SU-DHL-6 (cell line): Measurements from ENCODE around the gene FAM83G.

Experiments used
- H2AFZ ChIP-seq: fragments of 200-600 bp; sonication (generic); 2 replicates; pipeline ENCODE4 v1.6.1; 2014; ENCODE audit warnings: low read depth, mild to moderate bottlenecking, moderate library complexity, mixed read lengths, antibody characterized with exemption, low read length; ENCODE audit not compliant: severe bottlenecking
- H3F3A ChIP-seq: fragments of 200-600 bp; shearing (Covaris generic); 2 replicates; pipeline ENCODE4 v1.6.0; 2016; ENCODE audit warnings: antibody characterized with exemption, mild to moderate bottlenecking; ENCODE audit not compliant: insufficient read depth
- H3K27ac ChIP-seq: fragments of 200-600 bp; sonication (generic); 2 replicates; pipeline ENCODE4 v1.5.1; 2016; ENCODE audit warnings: low read depth, mild to moderate bottlenecking, low read length, moderate library complexity, mixed read lengths
- H3K27me3 ChIP-seq: fragments of 200-600 bp; sonication (generic), shearing (Covaris generic); 2 replicates; pipeline ENCODE4 v1.6.0; 2014; ENCODE audit warnings: mild to moderate bottlenecking, low read length
- H3K36me3 ChIP-seq: fragments of 200-600 bp; sonication (generic); 2 replicates; pipeline ENCODE4 v1.6.1; 2014; ENCODE audit warnings: mild to moderate bottlenecking, low read length, mixed read lengths
- H3K4me2 ChIP-seq: fragments of 300-600, 200-600 bp; shearing (Covaris generic), sonication (generic); 2 replicates; pipeline ENCODE4 v1.6.0; 2014; ENCODE audit warnings: low read length, low read depth, mild to moderate bottlenecking; ENCODE audit not compliant: poor library complexity, severe bottlenecking
- H3K4me3 ChIP-seq: fragments of 200-600 bp; sonication (generic); 2 replicates; pipeline ENCODE4 v1.5.1; 2014; ENCODE audit warnings: antibody characterized with exemption, low read length, mild to moderate bottlenecking, mixed read lengths; ENCODE audit not compliant: insufficient read depth, poor library complexity, severe bottlenecking
- H3K79me2 ChIP-seq: fragments of 200-600 bp; sonication (generic); 2 replicates; pipeline ENCODE4 v1.6.1; 2014; ENCODE audit warnings: mild to moderate bottlenecking, low read length, moderate library complexity; ENCODE audit not compliant: insufficient read depth
- H3K9ac ChIP-seq: fragments of 200-600 bp; sonication (generic); 2 replicates; pipeline ENCODE4 v1.7.0; 2014; ENCODE audit warnings: mild to moderate bottlenecking, low read length
- H3K9me2 ChIP-seq: fragments of 200-600 bp; sonication (generic); replicated peaks from 2 replicates; pipeline ENCODE4 v1.6.1; 2014; ENCODE audit warnings: low read length; ENCODE audit not compliant: insufficient read depth
- H3K9me3 ChIP-seq: fragments of 200-600 bp; sonication (generic); 2 replicates; pipeline ENCODE4 v1.6.1; 2014; ENCODE audit warnings: low read length, mixed read lengths; ENCODE audit not compliant: insufficient read depth
- H4K20me1 ChIP-seq: fragments of 200-600 bp; sonication (generic); 2 replicates; pipeline ENCODE4 v1.6.1; 2014; ENCODE audit warnings: low read depth, mild to moderate bottlenecking, antibody characterized with exemption, low read length, moderate library complexity, mixed read lengths
- EZH2phosphoT487 ChIP-seq: fragments of 200-600 bp; sonication (generic), shearing (Covaris generic); conservative IDR thresholded peaks from 2 replicates; pipeline ENCODE4 v1.6.1; 2018; ENCODE audit warnings: mild to moderate bottlenecking, antibody characterized with exemption, low read length, moderate library complexity, mixed read lengths
- TF ChIP-seq, protein P1 (sequence below): fragments of 200-600 bp; sonication (generic); IDR thresholded peaks from one replicate; pipeline ENCODE4 v1.5.1; 2017; ENCODE audit warnings: antibody characterized with exemption, mild to moderate bottlenecking, low read length, moderate library complexity; ENCODE audit not compliant: insufficient read depth, poor library complexity, severe bottlenecking

The FAM83G gene

GRCh38 chr17:19014628-19015215, 10.2 kb upstream of the FAM83G start:
- Histone ChIP-seq H3K4me2 (no peak overlapping the region), H3K9ac (no peak overlapping the region), H3K79me2 (no peaks in the 10 kb centered on the region), H4K20me1 (no peaks in the 10 kb centered on the region), H3K36me3 (no peaks in the 10 kb centered on the region), H2AFZ (no peak overlapping the region), H3K27ac (no peak overlapping the region), H3K9me3 (no peaks in the 10 kb centered on the region), H3K4me3 (no peak overlapping the region), H3K9me2 (no peaks in the 10 kb centered on the region), H3F3A (peaks cover 7% of the 10 kb centered on the region; the same call in 1 of the 2 replicates), H3K27me3 (no peaks in the 10 kb centered on the region)
- TF ChIP-seq, protein P1, sequence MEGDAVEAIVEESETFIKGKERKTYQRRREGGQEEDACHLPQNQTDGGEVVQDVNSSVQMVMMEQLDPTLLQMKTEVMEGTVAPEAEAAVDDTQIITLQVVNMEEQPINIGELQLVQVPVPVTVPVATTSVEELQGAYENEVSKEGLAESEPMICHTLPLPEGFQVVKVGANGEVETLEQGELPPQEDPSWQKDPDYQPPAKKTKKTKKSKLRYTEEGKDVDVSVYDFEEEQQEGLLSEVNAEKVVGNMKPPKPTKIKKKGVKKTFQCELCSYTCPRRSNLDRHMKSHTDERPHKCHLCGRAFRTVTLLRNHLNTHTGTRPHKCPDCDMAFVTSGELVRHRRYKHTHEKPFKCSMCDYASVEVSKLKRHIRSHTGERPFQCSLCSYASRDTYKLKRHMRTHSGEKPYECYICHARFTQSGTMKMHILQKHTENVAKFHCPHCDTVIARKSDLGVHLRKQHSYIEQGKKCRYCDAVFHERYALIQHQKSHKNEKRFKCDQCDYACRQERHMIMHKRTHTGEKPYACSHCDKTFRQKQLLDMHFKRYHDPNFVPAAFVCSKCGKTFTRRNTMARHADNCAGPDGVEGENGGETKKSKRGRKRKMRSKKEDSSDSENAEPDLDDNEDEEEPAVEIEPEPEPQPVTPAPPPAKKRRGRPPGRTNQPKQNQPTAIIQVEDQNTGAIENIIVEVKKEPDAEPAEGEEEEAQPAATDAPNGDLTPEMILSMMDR = no peak
- no peak for TF ChIP-seq EZH2phosphoT487

DNA sequence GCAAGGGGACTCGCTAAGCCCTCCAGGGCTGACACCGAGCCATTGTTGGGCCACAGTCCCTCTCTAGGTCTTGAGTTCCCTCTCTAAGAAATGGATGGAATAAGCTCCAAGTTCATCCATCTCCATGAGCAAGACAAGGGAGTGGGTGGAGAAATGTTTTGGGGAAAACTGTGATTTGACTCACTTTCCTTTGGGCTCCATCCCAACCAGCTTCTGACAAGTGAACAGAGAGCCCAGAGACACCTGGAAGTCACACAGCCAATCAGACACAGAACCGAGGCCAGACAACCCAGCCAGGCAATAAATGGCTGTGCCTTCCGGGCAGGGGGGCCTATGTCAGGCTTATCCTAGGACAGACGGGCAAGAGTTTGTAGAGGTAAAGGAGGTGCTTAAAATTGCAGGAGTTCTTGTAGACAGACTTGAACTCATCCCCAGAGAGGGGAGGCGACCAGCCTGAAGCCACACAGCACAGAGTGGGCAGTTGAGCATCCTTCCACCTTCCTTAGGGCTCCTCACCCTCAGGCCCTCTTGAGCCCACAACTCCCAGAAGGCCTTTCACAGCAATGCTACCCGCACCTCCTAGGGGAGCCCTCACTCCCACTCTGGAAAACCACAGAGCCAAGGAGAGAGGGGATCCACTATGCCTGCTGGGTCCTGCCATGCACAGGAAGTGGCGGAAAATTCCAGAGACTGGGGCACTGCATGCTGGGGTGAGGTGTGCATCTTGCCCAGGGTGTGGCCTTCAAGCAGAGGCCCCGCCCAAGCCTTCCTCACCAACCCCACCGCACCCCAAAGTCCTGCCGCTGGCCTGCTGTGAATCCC, 9.5 kb upstream of the FAM83G start:
- Histone ChIP-seq H3K9ac (no peak overlapping the region), H2AFZ (no peak overlapping the region)

DNA sequence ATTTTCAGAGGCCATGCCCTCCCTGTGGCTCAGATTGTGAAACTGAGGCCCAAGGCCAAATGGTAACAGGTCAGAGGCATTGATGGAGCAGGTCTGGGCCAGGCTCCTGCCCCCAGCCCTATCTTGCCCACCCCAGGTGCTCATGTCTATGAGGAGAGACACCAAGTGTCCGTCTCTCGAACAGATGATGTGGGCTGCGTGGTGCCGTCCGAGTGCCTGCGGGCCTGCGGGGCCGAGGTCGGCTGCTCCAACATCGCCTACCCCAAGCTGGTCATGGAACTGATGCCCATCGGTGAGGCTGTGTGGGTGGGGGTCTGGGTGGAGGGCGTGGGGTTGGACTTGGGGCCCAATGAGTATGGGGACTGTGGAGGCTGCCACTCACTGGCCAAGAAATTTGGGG, 8.7 kb upstream of the FAM83G start:
- Histone ChIP-seq H3K79me2 (no peaks in the 10 kb centered on the region), H3K27ac (no peak overlapping the region)

More for the DNA sequence above, 9.5 kb upstream of the FAM83G start:
- no peaks in the 10 kb centered on the region for H4K20me1 ChIP-seq
- peaks cover 4% of the 10 kb centered on the region; the same call in 1 of the 2 replicates for H3F3A ChIP-seq
- H3K36me3 ChIP-seq = no peaks in the 10 kb centered on the region
- H3K4me2 ChIP-seq = no peak overlapping the region
- H3K27ac ChIP-seq = no peak overlapping the region
- H3K9me2 ChIP-seq = no peaks in the 10 kb centered on the region
- H3K9me3 ChIP-seq = no peaks in the 10 kb centered on the region
- no peak overlapping the region for H3K4me3 ChIP-seq
- H3K79me2 ChIP-seq = no peaks in the 10 kb centered on the region
- no peaks in the 10 kb centered on the region for H3K27me3 ChIP-seq
- TF ChIP-seq EZH2phosphoT487 = no peak

More for the DNA sequence above, 8.7 kb upstream of the FAM83G start:
- no peak overlapping the region for H3K4me2 ChIP-seq
- no peak overlapping the region for H2AFZ ChIP-seq
- H3K36me3 ChIP-seq = no peaks in the 10 kb centered on the region
- no peaks in the 10 kb centered on the region for H3K9me2 ChIP-seq
- H3K4me3 ChIP-seq = no peak overlapping the region
- TF ChIP-seq, protein P1 = no peak
- no peak for TF ChIP-seq EZH2phosphoT487
- no peak overlapping the region for H3K9ac ChIP-seq
- H3K9me3 ChIP-seq = no peaks in the 10 kb centered on the region
- H4K20me1 ChIP-seq = no peaks in the 10 kb centered on the region
- no peaks in the 10 kb centered on the region for H3K27me3 ChIP-seq
- H3F3A ChIP-seq = no peaks in the 10 kb centered on the region
